ENCODE results near the gene ITGB8. TPM values are rescaled to one million over a fixed set of nuclear protein-coding genes. Genes with fewer than 3 reads are reported as not detected.

The ITGB8 gene
- total RNA-seq, 1 experiment from 2014 or later, result 1.9 TPM

DNA sequence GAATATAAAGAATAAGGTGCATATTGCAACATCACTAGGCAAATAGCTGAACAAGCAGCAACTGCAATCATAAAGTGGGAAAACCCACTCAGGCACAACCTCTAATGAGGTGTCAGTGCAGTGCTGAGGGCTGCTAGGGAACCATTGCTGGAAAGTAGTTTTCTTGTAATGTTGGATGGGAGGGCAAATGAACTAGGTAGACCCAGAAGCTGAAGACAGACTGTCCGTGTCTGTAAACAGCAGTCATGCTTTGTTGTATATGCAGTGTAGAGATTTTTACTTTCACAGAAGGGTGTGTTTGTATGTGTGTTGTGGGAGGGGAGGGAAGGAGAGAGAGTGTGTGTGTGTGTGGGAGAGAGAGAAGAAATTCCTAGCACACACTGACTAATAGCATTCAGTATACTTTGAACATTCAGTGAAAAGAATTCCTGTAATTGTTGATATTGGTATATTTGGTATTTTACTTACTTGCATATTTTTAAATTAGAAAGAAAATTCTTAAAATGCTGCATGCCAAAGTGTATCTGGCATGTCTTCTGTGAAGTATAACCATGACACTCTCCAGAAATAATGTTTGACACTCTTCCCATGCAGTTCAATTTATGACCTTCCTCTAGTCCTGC lies 28.8 kb downstream of the ITGB8 start:
- DNase-seq (ENCODE audit: low spot score), result no peak
- POLR2A ChIA-PET, result no interaction called here
- no peaks in the 10 kb centered on the region for H3K27me3 Mint-ChIP-seq (ENCODE audit: low read depth)

GRCh38 chr7:20362574-20363253 lies 32.0 kb downstream of the ITGB8 start:
- POLR2A ChIA-PET, result no interaction called here
- Mint-ChIP-seq H3K27ac (no peak overlapping the region), H3K27me3 (ENCODE audit: low read depth) (no peaks in the 10 kb centered on the region), H3K4me3 (no peak overlapping the region), H3K36me3 (no peaks in the 10 kb centered on the region), H3K9me3 (no peaks in the 10 kb centered on the region), H3K4me1 (no peaks in the 10 kb centered on the region)
- CTCF ChIA-PET, result no interaction called here
- DNase-seq (ENCODE audit: low spot score), result no peak
- ATAC-seq, result no peak
- no peak for TF ChIP-seq NR3C1 (CRISPR knock-in tag; conservative IDR thresholded peaks at IDR 0.05; ENCODE audit: low read depth)
- TF ChIP-seq, protein P1, sequence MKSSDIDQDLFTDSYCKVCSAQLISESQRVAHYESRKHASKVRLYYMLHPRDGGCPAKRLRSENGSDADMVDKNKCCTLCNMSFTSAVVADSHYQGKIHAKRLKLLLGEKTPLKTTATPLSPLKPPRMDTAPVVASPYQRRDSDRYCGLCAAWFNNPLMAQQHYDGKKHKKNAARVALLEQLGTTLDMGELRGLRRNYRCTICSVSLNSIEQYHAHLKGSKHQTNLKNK (CRISPR knock-in tag; IDR thresholded peaks at IDR 0.05), result no peak
- TF ChIP-seq RELA (CRISPR knock-in tag; IDR thresholded peaks at IDR 0.05; ENCODE audit: borderline replicate concordance), result no peak
- TF ChIP-seq PRDM15 (CRISPR knock-in tag; IDR thresholded peaks at IDR 0.05), result no peak
- TF ChIP-seq, protein P2, sequence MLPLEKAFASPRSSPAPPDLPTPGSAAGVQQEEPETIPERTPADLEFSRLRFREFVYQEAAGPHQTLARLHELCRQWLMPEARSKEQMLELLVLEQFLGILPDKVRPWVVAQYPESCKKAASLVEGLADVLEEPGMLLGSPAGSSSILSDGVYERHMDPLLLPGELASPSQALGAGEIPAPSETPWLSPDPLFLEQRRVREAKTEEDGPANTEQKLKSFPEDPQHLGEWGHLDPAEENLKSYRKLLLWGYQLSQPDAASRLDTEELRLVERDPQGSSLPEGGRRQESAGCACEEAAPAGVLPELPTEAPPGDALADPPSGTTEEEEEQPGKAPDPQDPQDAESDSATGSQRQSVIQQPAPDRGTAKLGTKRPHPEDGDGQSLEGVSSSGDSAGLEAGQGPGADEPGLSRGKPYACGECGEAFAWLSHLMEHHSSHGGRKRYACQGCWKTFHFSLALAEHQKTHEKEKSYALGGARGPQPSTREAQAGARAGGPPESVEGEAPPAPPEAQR (CRISPR knock-in tag; IDR thresholded peaks at IDR 0.05), result no peak
- TF ChIP-seq KAT7 (CRISPR knock-in tag; IDR thresholded peaks at IDR 0.05; ENCODE audit: borderline replicate concordance), result no peak
- TF ChIP-seq OVOL2 (CRISPR knock-in tag; IDR thresholded peaks at IDR 0.05; ENCODE audit: borderline replicate concordance), result no peak
- TF ChIP-seq, protein P3, sequence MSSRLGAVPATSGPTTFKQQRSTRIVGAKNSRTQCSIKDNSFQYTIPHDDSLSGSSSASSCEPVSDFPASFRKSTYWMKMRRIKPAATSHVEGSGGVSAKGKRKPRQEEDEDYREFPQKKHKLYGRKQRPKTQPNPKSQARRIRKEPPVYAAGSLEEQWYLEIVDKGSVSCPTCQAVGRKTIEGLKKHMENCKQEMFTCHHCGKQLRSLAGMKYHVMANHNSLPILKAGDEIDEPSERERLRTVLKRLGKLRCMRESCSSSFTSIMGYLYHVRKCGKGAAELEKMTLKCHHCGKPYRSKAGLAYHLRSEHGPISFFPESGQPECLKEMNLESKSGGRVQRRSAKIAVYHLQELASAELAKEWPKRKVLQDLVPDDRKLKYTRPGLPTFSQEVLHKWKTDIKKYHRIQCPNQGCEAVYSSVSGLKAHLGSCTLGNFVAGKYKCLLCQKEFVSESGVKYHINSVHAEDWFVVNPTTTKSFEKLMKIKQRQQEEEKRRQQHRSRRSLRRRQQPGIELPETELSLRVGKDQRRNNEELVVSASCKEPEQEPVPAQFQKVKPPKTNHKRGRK (CRISPR knock-in tag; IDR thresholded peaks at IDR 0.05; ENCODE audit: borderline replicate concordance), result no peak
- no peak for TF ChIP-seq ZNF416 (CRISPR knock-in tag; IDR thresholded peaks at IDR 0.05)
- TF ChIP-seq, protein P4, sequence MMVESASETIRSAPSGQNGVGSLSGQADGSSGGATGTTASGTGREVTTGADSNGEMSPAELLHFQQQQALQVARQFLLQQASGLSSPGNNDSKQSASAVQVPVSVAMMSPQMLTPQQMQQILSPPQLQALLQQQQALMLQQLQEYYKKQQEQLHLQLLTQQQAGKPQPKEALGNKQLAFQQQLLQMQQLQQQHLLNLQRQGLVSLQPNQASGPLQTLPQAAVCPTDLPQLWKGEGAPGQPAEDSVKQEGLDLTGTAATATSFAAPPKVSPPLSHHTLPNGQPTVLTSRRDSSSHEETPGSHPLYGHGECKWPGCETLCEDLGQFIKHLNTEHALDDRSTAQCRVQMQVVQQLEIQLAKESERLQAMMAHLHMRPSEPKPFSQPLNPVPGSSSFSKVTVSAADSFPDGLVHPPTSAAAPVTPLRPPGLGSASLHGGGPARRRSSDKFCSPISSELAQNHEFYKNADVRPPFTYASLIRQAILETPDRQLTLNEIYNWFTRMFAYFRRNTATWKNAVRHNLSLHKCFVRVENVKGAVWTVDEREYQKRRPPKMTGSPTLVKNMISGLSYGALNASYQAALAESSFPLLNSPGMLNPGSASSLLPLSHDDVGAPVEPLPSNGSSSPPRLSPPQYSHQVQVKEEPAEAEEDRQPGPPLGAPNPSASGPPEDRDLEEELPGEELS (CRISPR knock-in tag; IDR thresholded peaks at IDR 0.05), result no peak
- TF ChIP-seq ZBTB21 (CRISPR knock-in tag; IDR thresholded peaks at IDR 0.05; ENCODE audit: borderline replicate concordance), result no peak
- no peak for TF ChIP-seq FOXP1 (CRISPR knock-in tag; IDR thresholded peaks at IDR 0.05; ENCODE audit: borderline replicate concordance)
- TF ChIP-seq PRRX2 (CRISPR knock-in tag; IDR thresholded peaks at IDR 0.05), result no peak
- no peak for TF ChIP-seq SOX15 (CRISPR knock-in tag; IDR thresholded peaks at IDR 0.05)
- no peak for TF ChIP-seq USF1 (CRISPR knock-in tag; IDR thresholded peaks at IDR 0.05)
- no peak for TF ChIP-seq ZNF317 (CRISPR knock-in tag; IDR thresholded peaks at IDR 0.05; ENCODE audit: borderline replicate concordance, low read depth)
- TF ChIP-seq ATF1 (CRISPR knock-in tag; IDR thresholded peaks at IDR 0.05), result no peak
- TF ChIP-seq, protein P5, sequence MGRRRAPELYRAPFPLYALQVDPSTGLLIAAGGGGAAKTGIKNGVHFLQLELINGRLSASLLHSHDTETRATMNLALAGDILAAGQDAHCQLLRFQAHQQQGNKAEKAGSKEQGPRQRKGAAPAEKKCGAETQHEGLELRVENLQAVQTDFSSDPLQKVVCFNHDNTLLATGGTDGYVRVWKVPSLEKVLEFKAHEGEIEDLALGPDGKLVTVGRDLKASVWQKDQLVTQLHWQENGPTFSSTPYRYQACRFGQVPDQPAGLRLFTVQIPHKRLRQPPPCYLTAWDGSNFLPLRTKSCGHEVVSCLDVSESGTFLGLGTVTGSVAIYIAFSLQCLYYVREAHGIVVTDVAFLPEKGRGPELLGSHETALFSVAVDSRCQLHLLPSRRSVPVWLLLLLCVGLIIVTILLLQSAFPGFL (CRISPR knock-in tag; IDR thresholded peaks at IDR 0.05; ENCODE audit: borderline replicate concordance), result no peak

More for the DNA sequence above, 28.8 kb downstream of the ITGB8 start:
- no peak for ATAC-seq
- Mint-ChIP-seq H3K36me3 (no peaks in the 10 kb centered on the region), H3K4me1 (peaks cover 10% of the 10 kb centered on the region; the same call in 1 of the 2 replicates), H3K4me3 (no peak overlapping the region), H3K27ac (no peak overlapping the region), H3K9me3 (no peaks in the 10 kb centered on the region)
- TF ChIP-seq, protein P5 (CRISPR knock-in tag; IDR thresholded peaks at IDR 0.05; ENCODE audit: borderline replicate concordance), result no peak
- CTCF ChIA-PET, result interaction anchor here (0.6 kb wide), 1 partner anchor 39 kb away, joined by 3 read pairs; no protein-coding TSS in a partner anchor
